Measurements from ENCODE around the gene KIF25.

The KIF25 gene

GRCh38 chr6:168022488-168023321 lies 25.2 kb downstream of the KIF25 start:
- Histone ChIP-seq H3K4ac (ENCODE audit: low read depth, low read length) (no peak overlapping the region), H2BK5ac (ENCODE audit: low read length) (no peak overlapping the region)

GRCh38 chr6:168024951-168025510 lies 27.6 kb downstream of the KIF25 start:
- Histone ChIP-seq H3K27me3 (ENCODE audit: insufficient read depth, low read length, poor library complexity) (no peaks in the 10 kb centered on the region), H4K8ac (ENCODE audit: low read depth, low read length) (no peak overlapping the region), H3K36me3 (ENCODE audit: control insufficient read depth, insufficient read depth, low read length) (no peaks in the 10 kb centered on the region), H3K23ac (ENCODE audit: low read length) (no peak overlapping the region), H3K56ac (ENCODE audit: low read length) (no peak overlapping the region), H2BK5ac (ENCODE audit: low read length) (no peak overlapping the region), H3K79me2 (ENCODE audit: control insufficient read depth, insufficient read depth, low read length) (no peaks in the 10 kb centered on the region), H3K4me2 (ENCODE audit: low read length) (no peak overlapping the region), H4K5ac (ENCODE audit: low read length) (no peak overlapping the region), H3K18ac (ENCODE audit: low read length) (no peak overlapping the region), H3K4me1 (ENCODE audit: control insufficient read depth, low read depth, low read length) (no peaks in the 10 kb centered on the region), H3K4ac (ENCODE audit: low read depth, low read length) (no peak overlapping the region), H2BK15ac (replicated peaks; ENCODE audit: low read depth) (no peak overlapping the region), H2AK5ac (ENCODE audit: low read length) (no peak overlapping the region), H2BK120ac (ENCODE audit: low read depth, low read length) (no peak overlapping the region), H3K27ac (ENCODE audit: low read depth, low read length) (no peak overlapping the region), H3K4me3 (ENCODE audit: low read length) (no peak overlapping the region), H3K9ac (ENCODE audit: low read length) (no peak overlapping the region), H3K79me1 (ENCODE audit: low read length) (no peaks in the 10 kb centered on the region)
- no CpG with 5 or more reads among the region's 18 CpGs for WGBS (ENCODE audit: extremely low coverage, insufficient coverage, low lambda C conversion rate)
- peak; percentile 34 for DNase-seq

More at GRCh38 chr6:168022488-168023321, 25.2 kb downstream of the KIF25 start:
- Histone ChIP-seq H3K79me1 (ENCODE audit: low read length) (no peaks in the 10 kb centered on the region), H3K4me1 (ENCODE audit: control insufficient read depth, low read depth, low read length) (no peaks in the 10 kb centered on the region), H2AK5ac (ENCODE audit: low read length) (no peak overlapping the region), H3K4me2 (ENCODE audit: low read length) (no peak overlapping the region), H3K4me3 (ENCODE audit: low read length) (no peak overlapping the region), H3K56ac (ENCODE audit: low read length) (no peak overlapping the region), H4K8ac (ENCODE audit: low read depth, low read length) (no peak overlapping the region), H3K18ac (ENCODE audit: low read length) (no peak overlapping the region), H2BK15ac (replicated peaks; ENCODE audit: low read depth) (no peak overlapping the region), H3K23ac (ENCODE audit: low read length) (no peak overlapping the region), H3K27ac (ENCODE audit: low read depth, low read length) (no peak overlapping the region), H3K36me3 (ENCODE audit: control insufficient read depth, insufficient read depth, low read length) (no peaks in the 10 kb centered on the region), H3K27me3 (ENCODE audit: insufficient read depth, low read length, poor library complexity) (no peaks in the 10 kb centered on the region), H3K9ac (ENCODE audit: low read length) (no peak overlapping the region), H3K79me2 (ENCODE audit: control insufficient read depth, insufficient read depth, low read length) (no peaks in the 10 kb centered on the region), H4K5ac (ENCODE audit: low read length) (no peak overlapping the region), H2BK120ac (ENCODE audit: low read depth, low read length) (no peak overlapping the region)
- 100% methylated on average over 1 of the region's 7 CpGs for WGBS (ENCODE audit: extremely low coverage, insufficient coverage, low lambda C conversion rate)
- DNase-seq = no peak

DNA sequence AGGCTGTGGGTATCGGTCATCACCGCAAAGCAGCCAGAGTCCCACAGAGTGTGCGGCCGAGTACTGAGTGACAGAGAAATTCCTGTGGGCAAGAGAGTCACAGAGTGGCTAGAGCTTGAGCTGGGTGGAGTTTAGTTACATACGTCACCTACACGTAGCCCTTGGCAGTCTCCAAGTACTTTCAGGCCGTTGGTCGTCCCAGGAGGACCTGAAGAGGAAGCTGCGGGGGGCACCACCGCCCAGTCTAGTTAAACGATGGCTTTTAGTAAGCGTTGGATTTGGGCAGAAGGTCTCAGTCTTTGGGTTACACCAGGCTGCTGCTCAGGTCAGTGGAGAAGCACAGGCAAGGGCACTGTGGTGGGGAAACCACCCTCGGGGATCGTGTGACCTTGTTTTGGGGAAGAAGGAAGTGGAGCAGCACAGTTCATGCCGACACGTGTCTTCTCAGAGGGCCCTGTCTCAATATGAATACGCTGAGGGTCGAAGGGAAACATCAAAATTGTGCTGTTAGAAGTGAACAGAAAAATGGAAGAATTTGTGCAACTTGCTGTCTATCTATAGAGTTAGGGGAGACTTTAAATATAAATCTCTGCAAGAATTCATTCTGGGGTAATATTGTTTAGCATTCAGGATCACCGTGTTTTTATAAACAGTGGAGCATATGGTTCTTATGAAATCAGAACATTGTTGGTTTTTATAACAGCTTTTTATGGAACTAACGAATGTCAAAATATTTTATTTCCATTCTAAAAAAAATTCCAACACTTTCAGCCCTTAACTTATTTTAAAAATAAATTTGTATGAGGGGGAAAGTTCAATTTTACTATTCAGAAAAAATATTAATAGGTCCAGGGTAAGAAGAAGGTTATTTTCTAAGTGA lies 28.6 kb downstream of the KIF25 start:
- Histone ChIP-seq H3K4ac (ENCODE audit: low read depth, low read length) (no peak overlapping the region), H3K27ac (ENCODE audit: low read depth, low read length) (no peak overlapping the region), H2BK120ac (ENCODE audit: low read depth, low read length) (no peak overlapping the region), H4K5ac (ENCODE audit: low read length) (no peak overlapping the region), H4K8ac (ENCODE audit: low read depth, low read length) (no peak overlapping the region), H3K79me1 (ENCODE audit: low read length) (no peaks in the 10 kb centered on the region), H3K23ac (ENCODE audit: low read length) (no peak overlapping the region), H3K9ac (ENCODE audit: low read length) (no peak overlapping the region), H3K79me2 (ENCODE audit: control insufficient read depth, insufficient read depth, low read length) (no peaks in the 10 kb centered on the region), H2AK5ac (ENCODE audit: low read length) (no peak overlapping the region), H3K27me3 (ENCODE audit: insufficient read depth, low read length, poor library complexity) (no peaks in the 10 kb centered on the region), H3K4me1 (ENCODE audit: control insufficient read depth, low read depth, low read length) (no peaks in the 10 kb centered on the region), H3K56ac (ENCODE audit: low read length) (no peak overlapping the region), H3K4me2 (ENCODE audit: low read length) (no peak overlapping the region), H3K4me3 (ENCODE audit: low read length) (no peak overlapping the region), H3K36me3 (ENCODE audit: control insufficient read depth, insufficient read depth, low read length) (no peaks in the 10 kb centered on the region), H2BK5ac (ENCODE audit: low read length) (no peak overlapping the region), H3K18ac (ENCODE audit: low read length) (no peak overlapping the region), H2BK15ac (replicated peaks; ENCODE audit: low read depth) (no peak overlapping the region)
- WGBS (ENCODE audit: extremely low coverage, insufficient coverage, low lambda C conversion rate) = no CpG with 5 or more reads among the region's 20 CpGs
- no peak for DNase-seq

DNA sequence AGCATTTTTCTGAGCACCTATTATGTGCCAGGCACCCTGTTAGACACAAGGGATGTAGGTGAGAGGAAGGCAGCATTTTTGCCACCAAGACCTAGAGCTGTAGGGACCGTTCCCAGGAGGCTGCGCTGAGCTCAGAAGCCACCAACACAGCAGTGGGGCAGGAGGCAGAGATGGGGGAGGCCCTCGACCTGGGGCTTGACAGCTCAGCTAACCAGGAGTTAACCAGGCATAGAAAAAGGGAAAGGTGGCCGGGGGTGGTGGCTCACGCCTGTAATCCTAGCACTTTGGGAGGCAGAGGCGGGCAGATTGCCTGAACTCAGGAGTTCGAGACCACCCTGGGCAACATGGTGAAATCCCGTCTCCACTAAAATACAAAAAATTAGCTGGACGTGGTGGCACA lies 29.5 kb downstream of the KIF25 start:
- Histone ChIP-seq H4K5ac (ENCODE audit: low read length) (no peak overlapping the region), H2BK5ac (ENCODE audit: low read length) (no peak overlapping the region), H2AK5ac (ENCODE audit: low read length) (no peak overlapping the region), H3K56ac (ENCODE audit: low read length) (no peak overlapping the region), H3K9ac (ENCODE audit: low read length) (no peak overlapping the region), H3K23ac (ENCODE audit: low read length) (no peak overlapping the region), H3K4me1 (ENCODE audit: control insufficient read depth, low read depth, low read length) (no peaks in the 10 kb centered on the region), H3K36me3 (ENCODE audit: control insufficient read depth, insufficient read depth, low read length) (no peaks in the 10 kb centered on the region), H3K27ac (ENCODE audit: low read depth, low read length) (no peak overlapping the region), H3K4me2 (ENCODE audit: low read length) (no peak overlapping the region), H3K27me3 (ENCODE audit: insufficient read depth, low read length, poor library complexity) (no peaks in the 10 kb centered on the region), H3K79me1 (ENCODE audit: low read length) (no peaks in the 10 kb centered on the region), H2BK15ac (replicated peaks; ENCODE audit: low read depth) (no peak overlapping the region), H3K4ac (ENCODE audit: low read depth, low read length) (no peak overlapping the region), H2BK120ac (ENCODE audit: low read depth, low read length) (no peak overlapping the region), H4K8ac (ENCODE audit: low read depth, low read length) (no peak overlapping the region), H3K18ac (ENCODE audit: low read length) (no peak overlapping the region), H3K4me3 (ENCODE audit: low read length) (no peak overlapping the region), H3K79me2 (ENCODE audit: control insufficient read depth, insufficient read depth, low read length) (no peaks in the 10 kb centered on the region)
- WGBS (ENCODE audit: extremely low coverage, insufficient coverage, low lambda C conversion rate) = no CpG with 5 or more reads among the region's 9 CpGs
- DNase-seq = no peak

- H2AK5ac ChIP-seq (ENCODE audit: low read length) = no peak overlapping the region
- H3K79me1 ChIP-seq (ENCODE audit: low read length) = no peaks in the 10 kb centered on the region
- H4K5ac ChIP-seq (ENCODE audit: low read length) = no peak overlapping the region
- no peak overlapping the region for H4K8ac ChIP-seq (ENCODE audit: low read depth, low read length)
- H3K23ac ChIP-seq (ENCODE audit: low read length) = no peak overlapping the region
- H3K4me3 ChIP-seq (ENCODE audit: low read length) = no peak overlapping the region
- no CpG with 5 or more reads among the region's 16 CpGs for WGBS (ENCODE audit: extremely low coverage, insufficient coverage, low lambda C conversion rate)
- H3K9ac ChIP-seq (ENCODE audit: low read length) = no peak overlapping the region
- no peak overlapping the region for H2BK120ac ChIP-seq (ENCODE audit: low read depth, low read length)
- H3K36me3 ChIP-seq (ENCODE audit: control insufficient read depth, insufficient read depth, low read length) = no peaks in the 10 kb centered on the region
- H3K27me3 ChIP-seq (ENCODE audit: insufficient read depth, low read length, poor library complexity) = no peaks in the 10 kb centered on the region
- H3K79me2 ChIP-seq (ENCODE audit: control insufficient read depth, insufficient read depth, low read length) = no peaks in the 10 kb centered on the region
- H3K27ac ChIP-seq (ENCODE audit: low read depth, low read length) = no peak overlapping the region
- H2BK15ac ChIP-seq (replicated peaks; ENCODE audit: low read depth) = no peak overlapping the region
- no peak for DNase-seq
- no peaks in the 10 kb centered on the region for H3K4me1 ChIP-seq (ENCODE audit: control insufficient read depth, low read depth, low read length)
- no peak overlapping the region for H3K4ac ChIP-seq (ENCODE audit: low read depth, low read length)
- no peak overlapping the region for H2BK5ac ChIP-seq (ENCODE audit: low read length)
- no peak overlapping the region for H3K4me2 ChIP-seq (ENCODE audit: low read length)
- no peak overlapping the region for H3K18ac ChIP-seq (ENCODE audit: low read length)
- H3K56ac ChIP-seq (ENCODE audit: low read length) = no peak overlapping the region
Measured at GRCh38 chr6:168027521-168027920, 30.1 kb downstream of the KIF25 start.

Measured in mesendoderm (in vitro differentiated cells).